HG03159 (cell line): ENCODE results near the gene BARX1.
"Not testable (repeated sequence)": the region's sequence is repeated elsewhere in the genome, so short reads cannot be mapped to it uniquely, and the experiment has no call there.

Source experiments
- ATAC-seq: cut with Tn5 transposase; IDR thresholded peaks from one replicate; pipeline ENCODE4 v1.9.1; 2021; ENCODE audit warnings: mild to moderate bottlenecking, moderate library complexity; ENCODE audit not compliant: unreplicated experiment

BARX1 gene

GRCh38 chr9:93952784-93953495 lies 2.2 kb downstream of the BARX1 start:
- no peak for ATAC-seq

DNA sequence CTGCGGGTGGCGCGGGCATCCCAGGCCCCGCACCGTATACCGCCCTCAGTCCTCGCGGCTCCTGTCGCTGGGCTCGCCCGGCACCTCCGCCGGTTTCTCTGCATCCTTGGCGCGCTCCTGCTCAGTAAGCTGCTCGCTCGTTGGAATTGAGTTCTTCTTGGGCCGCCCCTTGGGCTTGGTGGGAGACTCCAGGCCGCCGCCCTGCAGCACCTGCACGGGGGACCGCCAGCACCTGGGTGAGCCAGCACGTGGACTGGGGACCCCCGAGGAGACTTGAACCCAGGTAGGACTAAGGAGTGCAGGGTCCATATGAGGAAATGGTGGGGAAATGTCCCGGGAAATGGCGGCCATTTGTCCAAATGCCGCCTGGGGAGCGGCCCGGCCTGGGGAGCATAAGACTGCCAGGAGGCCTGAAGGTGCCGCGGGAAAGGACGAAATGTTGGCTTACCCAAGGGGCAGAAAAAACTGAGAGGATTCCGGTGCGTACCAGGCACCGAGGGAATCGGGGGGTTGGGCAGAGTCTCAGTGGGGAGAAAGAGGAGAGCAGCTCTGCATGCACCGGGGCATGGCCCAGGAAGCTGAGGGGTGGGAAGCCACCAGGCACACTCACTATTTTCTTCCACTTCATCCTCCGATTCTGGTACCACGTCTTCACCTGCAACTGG lies 2.9 kb downstream of the BARX1 start:
- ATAC-seq = no peak

DNA sequence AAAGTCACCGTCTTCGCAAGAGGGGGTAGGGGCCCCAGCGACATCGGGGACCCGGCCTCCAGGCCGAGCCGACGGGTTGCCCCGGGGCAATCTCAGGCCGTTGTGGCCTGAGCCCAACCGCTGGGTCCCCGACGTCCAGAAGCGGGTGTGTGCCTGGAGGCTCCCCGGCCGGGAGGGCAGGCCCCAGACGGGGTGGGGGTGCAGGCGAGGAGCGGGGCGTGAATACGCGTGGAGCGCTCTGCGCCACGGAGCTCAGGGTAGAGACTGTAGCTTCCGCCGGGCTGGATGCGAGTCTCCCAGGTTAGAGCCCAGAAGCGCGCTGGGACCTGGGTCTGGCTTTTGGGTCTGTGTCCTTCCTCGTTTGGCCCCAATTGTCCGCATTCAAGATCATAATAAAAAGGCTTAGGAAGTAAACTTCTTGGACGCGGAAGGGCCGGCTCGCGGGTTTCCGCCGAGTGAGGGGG lies 3.5 kb downstream of the BARX1 start:
- ATAC-seq = no peak

DNA sequence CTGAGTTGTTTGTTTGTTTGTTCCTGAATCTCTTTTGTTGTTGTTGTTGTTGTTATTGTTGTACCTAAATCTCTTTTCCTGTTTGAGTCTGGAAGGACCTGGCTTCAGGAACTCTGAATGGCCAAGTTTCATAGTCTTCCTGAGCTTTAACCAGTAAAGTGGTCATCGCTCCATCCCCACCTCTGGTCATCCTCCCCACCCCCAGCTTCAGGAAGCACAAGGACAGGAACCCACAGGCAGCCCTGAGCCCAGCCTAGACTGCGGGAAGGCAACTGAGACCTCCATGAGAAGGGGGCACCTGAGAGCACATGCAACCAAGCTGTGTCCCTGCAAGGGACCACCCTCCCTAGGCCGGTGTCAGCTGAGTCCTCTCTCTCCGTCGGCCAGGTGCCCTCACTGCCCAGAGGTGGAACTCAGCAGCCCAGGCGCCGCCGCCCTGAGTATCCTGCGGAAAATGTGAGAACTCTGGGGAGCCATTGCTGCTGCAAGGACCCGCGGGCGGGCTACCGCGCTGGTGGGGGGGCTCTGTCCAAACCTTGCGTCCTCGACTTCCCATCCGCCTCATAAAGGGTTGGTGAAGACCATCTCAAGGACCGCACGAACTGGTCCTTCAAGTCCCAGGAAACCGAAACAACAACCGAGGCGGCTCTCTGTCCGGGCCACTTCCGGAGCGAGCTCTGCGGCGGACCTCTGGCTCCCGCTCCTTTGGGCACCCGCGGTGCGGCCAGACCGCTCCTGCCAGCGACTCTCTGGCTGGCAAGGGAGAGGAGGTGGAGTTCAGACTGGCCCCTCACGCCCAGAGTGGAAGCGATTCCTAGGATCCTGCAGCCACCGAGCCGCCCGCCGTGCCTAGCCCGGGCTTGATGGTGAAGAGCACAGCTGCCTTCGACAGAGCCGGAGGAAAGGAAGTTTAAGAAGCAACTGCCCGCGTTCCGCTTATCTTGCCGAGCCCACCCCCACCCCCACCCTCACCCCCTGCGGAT lies 4.2 kb downstream of the BARX1 start:
- no peak for ATAC-seq

DNA sequence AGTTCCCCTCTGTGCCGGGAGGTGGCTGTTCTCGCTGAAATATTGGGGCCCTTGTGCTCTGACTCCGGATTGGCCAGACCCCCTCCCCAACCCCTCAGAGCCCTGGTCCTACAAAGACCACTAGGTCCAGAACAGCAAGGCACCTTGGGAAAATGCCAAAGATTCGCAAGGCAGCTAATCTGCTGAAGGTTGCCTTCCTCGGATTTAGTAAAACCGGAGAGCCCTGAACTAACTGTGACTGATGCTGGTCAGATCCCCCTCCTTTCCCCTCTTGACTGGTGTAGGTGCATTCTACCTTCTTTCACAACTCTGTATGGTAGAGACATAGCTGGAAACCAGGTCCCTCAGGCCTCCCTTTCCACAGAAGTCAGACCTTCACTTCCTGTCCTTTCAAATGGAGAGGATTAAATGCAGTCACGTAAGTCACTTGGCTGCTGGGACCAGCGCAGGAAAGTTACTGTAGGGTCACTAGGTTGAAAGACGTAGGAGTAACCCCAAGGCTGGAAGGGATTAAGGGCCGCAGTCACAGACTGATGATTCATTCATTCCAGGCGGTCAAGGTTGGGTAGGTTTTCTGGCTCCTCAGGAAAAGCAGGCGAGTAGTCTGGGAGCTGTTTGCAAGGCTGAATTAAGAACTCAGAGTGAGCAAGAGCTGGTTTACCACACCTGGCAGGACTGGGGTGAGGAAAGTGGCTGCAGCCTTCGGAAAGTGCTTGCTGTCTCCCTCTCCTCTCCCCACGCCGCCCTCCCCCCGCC lies 5.3 kb downstream of the BARX1 start:
- ATAC-seq = no peak

GRCh38 chr9:93949073-93949693 lies 6.0 kb downstream of the BARX1 start:
- ATAC-seq = no peak

DNA sequence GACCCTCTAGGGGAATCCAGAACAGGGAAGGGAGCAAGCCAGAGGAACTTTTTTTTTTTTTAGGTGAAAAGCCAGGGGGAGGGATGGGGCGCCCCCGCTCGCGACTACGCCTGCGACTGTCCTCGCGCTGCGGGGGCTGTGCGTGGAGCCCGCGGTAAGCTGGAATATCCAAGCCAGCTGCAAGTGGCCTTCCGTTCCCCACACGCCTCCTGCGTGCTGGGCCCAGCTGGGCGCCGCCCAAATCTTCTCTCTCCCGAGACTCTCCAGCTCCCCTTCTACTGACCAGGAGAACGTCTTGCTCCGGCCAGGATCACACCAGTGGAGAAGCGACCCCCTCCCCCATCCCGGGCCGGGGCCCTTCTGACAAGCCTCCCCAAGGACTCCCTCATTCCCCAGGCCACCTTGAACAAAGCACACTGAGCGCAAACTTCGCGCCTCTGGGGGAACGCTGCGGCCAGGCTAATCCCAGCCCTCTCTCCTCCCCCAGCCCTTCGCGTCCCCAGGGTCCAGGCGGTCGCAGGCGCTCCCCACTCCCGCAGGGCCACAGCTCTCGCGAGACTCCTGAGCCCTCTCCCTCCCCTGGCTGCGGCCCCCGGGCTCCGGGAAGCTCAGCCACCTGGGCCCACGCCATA lies 6.6 kb downstream of the BARX1 start:
- no peak for ATAC-seq

DNA sequence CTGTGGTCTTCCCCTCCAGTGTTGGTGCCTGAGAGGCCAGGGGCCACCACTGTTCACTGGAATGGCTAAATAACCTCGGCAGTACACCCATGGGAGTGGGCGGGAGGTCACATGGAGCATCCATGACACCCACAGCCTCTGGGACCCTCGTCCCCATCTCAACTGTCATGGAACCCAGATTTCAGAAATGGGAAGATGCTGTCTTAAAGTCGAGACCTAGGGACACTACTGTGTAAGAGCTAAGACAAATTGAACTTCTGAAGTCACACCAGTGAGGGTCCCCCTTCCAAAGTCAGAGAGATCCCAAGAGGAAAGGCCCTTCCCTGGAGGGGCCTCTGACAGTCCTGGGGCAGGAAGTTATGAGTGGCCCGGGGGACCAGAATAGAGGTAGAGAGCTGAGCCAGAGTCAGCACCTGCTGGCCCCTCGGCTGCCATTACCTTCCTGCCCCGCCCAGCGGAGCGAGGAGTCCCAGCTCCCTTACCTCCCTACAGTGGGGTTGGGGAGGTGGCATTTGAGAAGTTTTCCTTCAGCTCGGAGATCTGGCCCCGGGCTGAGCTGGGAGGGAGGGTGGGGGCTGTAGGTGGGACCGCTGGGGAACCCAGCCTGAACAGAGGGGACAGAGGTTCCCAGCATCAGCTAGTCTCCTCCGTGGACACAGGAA lies 7.6 kb downstream of the BARX1 start:
- no peak for ATAC-seq

GRCh38 chr9:93946338-93946712 lies 8.8 kb downstream of the BARX1 start:
- no peak for ATAC-seq

- no peak for ATAC-seq
Observed at GRCh38 chr9:93945400-93946337, 9.5 kb downstream of the BARX1 start.

DNA sequence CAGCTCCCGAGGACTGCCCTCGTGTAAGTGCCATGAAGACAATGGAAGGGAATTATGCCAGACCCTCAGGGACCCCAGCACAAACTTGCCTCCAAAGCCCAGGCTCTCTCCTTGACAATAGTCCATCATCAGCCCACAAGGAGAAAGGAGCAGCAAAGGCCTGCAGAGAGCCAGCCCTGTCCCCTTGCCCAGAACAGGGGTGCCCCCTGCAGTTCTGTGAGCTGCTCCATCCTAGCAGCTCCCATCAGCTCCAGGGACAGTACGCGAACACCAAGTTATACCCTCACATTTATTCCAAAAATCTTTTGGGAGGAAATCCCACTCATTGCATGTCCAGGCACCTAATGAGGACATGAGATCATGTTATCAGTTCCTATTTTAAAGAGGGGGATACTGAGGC lies 11.1 kb downstream of the BARX1 start:
- ATAC-seq = no peak

DNA sequence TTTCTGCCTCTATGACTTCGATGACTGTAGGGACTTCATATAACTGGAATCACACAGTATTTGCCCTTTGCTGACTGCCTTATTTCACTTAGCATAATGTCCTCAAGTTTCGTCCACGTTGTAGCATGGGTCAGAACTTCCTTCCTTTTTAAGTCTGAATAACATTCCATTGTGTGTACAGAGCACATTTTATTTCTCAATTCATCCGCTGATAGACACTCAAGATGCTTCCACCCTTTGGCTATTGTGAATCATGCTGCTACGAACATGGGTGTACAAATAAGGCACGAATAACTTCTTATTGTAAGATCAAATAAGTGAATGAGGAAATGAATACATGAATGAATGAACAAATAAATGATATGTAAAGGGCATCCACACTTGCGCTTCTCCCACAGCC lies 13.0 kb downstream of the BARX1 start:
- ATAC-seq = no peak

DNA sequence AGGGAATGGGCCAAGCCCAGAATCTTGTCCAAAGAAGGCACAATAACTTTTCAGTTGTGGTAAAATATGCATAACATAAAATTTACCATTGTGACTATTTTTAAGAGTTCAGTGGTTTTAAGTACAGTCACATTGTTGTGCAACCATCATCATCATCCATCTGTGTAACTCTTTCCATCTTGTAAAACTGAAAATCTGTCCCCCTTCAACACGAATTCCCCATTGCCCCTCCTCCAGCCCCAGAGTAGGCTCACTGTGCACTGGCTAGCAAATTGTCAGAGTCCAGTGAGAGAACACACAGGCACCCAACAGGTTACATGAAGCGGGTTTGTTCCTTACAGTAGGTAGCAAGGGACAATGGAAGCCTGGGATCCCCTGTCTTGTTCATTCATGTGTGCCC lies 13.7 kb downstream of the BARX1 start:
- ATAC-seq = no peak

DNA sequence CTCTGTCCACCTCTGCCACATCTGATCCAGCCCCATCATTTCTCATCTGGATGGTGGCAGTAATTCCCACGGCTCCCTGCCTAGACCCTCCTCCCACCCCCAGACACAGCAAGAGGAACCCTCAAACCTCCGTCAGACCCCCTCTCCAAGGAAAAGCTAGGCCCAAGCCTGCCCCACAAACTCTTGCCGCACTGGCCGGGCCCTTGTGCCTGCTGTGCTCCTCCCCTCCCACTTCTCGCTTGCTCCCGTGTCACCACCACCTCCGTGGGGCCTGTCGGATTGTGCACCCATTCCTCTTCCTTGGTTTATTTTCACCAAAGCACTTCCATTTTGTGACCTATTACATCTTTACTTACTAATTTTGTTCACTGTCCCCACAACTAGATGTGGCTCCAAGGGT lies 14.2 kb downstream of the BARX1 start:
- no peak for ATAC-seq

- ATAC-seq = not testable (repeated sequence)
Observed at GRCh38 chr9:93939589-93939988, 15.6 kb downstream of the BARX1 start.

DNA sequence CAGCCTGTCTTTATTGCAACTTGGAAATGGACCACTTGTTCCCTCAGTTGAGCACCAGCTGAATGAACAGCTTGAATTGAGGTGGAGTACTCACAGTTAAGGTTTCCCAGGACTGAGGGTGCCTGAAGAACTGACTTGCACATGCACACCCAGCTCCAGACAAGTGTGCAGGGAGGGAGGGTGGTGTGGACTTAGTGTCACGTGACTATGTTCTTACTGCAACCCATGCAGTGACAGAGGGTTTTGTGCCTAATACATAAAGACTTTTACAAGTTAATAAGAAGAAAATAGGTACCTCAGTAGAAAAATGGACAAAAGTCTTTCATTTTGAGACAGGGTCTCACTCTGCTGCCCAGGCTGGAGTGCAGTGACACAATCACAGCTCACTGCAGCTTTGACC lies 18.0 kb downstream of the BARX1 start:
- no peak for ATAC-seq

GRCh38 chr9:93931905-93932304 lies 23.2 kb downstream of the BARX1 start:
- no peak for ATAC-seq

DNA sequence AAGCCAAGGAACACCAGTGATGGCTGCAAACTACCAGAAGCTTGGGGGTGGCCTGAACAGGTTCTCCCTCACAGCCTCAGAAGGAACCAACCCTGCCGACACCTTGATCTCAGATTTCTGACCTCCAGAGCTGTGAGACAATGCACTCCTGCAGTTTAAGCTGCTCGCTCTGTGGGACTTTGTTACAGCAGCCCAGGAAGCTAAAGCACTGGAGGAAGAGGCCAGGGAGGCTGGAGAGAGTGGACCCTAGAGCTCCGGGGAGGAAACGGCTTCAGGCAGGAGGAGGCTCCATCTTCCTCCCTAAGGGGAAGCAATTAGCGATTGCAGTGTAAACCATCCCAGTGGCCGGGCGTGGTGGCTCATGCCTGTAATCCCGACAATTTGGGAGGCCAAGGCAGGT lies 25.1 kb downstream of the BARX1 start:
- no peak for ATAC-seq
